ENCODE data around the gene CACNA2D3.

- no peak for TF ChIP-seq CTCF (IDR thresholded peaks at IDR 0.05)
- TF ChIP-seq POLR2A (IDR thresholded peaks at IDR 0.05): no peak
Observed at GRCh38 chr3:54191220-54191619, 68.9 kb downstream of the CACNA2D3 start.
